Measurements from ENCODE around the gene LRRC36.

LRRC36 gene

GRCh38 chr16:67424261-67424615 is 97.6 kb downstream of the LRRC36 start:
- no peak for DNase-seq (ENCODE audit: low read depth)

- DNase-seq (ENCODE audit: low read depth): no peak
Observed at GRCh38 chr16:67425061-67425460, 98.4 kb downstream of the LRRC36 start.

- DNase-seq (ENCODE audit: low read depth): no peak
Observed at GRCh38 chr16:67425580-67425979, 99.0 kb downstream of the LRRC36 start.

- no peak for DNase-seq (ENCODE audit: low read depth)
Observed at GRCh38 chr16:67426022-67426421, 99.4 kb downstream of the LRRC36 start.

GRCh38 chr16:67426950-67427349 is 100.3 kb downstream of the LRRC36 start:
- no peak for DNase-seq (ENCODE audit: low read depth)

GRCh38 chr16:67428146-67428731 is 101.6 kb downstream of the LRRC36 start:
- DNase-seq (ENCODE audit: low read depth): peak; percentile 15

GRCh38 chr16:67429053-67429798 is 102.6 kb downstream of the LRRC36 start:
- DNase-seq (ENCODE audit: low read depth): no peak

GRCh38 chr16:67429799-67430503 is 103.3 kb downstream of the LRRC36 start:
- DNase-seq (ENCODE audit: low read depth): no peak

GRCh38 chr16:67430504-67430976 is 103.9 kb downstream of the LRRC36 start:
- no peak for DNase-seq (ENCODE audit: low read depth)

- no peak for DNase-seq (ENCODE audit: low read depth)
Observed at GRCh38 chr16:67430977-67431774, 104.6 kb downstream of the LRRC36 start, which contains the start of gene HSD11B2. Gene HSD11B2, plus strand, starts transcription at chr16:67431121. Its CDS starts 128 bp downstream, at chr16:67431249.

GRCh38 chr16:67431775-67432505 is 105.3 kb downstream of the LRRC36 start:
- DNase-seq (ENCODE audit: low read depth): no peak

- no peak for DNase-seq (ENCODE audit: low read depth)
Observed at GRCh38 chr16:67432506-67432890, 105.9 kb downstream of the LRRC36 start.

GRCh38 chr16:67433131-67433719 is 106.6 kb downstream of the LRRC36 start:
- no peak for DNase-seq (ENCODE audit: low read depth)

Measured in activated T-helper 1 cell treated with Interleukin-2 at 50 U/mL for 16 hours (primary cell).